ENCODE results near the gene SLC16A3. TPM values are rescaled to one million over a fixed set of nuclear protein-coding genes. Genes with fewer than 3 reads are reported as not detected.

The SLC16A3 gene
- total and polyA plus RNA-seq, 2 donors = 29.9 to 65.5 TPM

GRCh38 chr17:82232876-82233785 lies 4.3 kb downstream of the SLC16A3 start:
- Histone ChIP-seq H3K27ac (ENCODE audit: low read depth) (no peak overlapping the region), H3K4me3 (ENCODE audit: low read depth, low read length) (no peak overlapping the region), H3K4me1 (ENCODE audit: insufficient read depth) (no peaks in the 10 kb centered on the region), H3K36me3 (ENCODE audit: insufficient read depth) (no peaks in the 10 kb centered on the region)
- WGBS = 76% methylated on average over 21 of the region's 21 CpGs
- no peak for DNase-seq (ENCODE audit: extremely low spot score)

GRCh38 chr17:82234211-82235055 lies 5.6 kb downstream of the SLC16A3 start:
- no peak overlapping the region for H3K4me3 ChIP-seq (ENCODE audit: low read depth, low read length)
- 54% methylated on average over 26 of the region's 26 CpGs for WGBS
- no peaks in the 10 kb centered on the region for H3K36me3 ChIP-seq (ENCODE audit: insufficient read depth)
- H3K27ac ChIP-seq (ENCODE audit: low read depth) = peak overlapping the region; percentile 31
- H3K4me1 ChIP-seq (ENCODE audit: insufficient read depth) = no peaks in the 10 kb centered on the region
- DNase-seq (ENCODE audit: extremely low spot score) = no peak

- Histone ChIP-seq H3K27ac (ENCODE audit: low read depth) (no peak overlapping the region), H3K4me1 (ENCODE audit: insufficient read depth) (no peaks in the 10 kb centered on the region), H3K36me3 (ENCODE audit: insufficient read depth) (no peaks in the 10 kb centered on the region), H3K4me3 (ENCODE audit: low read depth, low read length) (no peak overlapping the region)
- DNase-seq (ENCODE audit: extremely low spot score) = no peak
- 78% methylated on average over 19 of the region's 19 CpGs for WGBS
These were observed 6.4 kb downstream of the SLC16A3 start for GRCh38 chr17:82235056-82235774.

DNA sequence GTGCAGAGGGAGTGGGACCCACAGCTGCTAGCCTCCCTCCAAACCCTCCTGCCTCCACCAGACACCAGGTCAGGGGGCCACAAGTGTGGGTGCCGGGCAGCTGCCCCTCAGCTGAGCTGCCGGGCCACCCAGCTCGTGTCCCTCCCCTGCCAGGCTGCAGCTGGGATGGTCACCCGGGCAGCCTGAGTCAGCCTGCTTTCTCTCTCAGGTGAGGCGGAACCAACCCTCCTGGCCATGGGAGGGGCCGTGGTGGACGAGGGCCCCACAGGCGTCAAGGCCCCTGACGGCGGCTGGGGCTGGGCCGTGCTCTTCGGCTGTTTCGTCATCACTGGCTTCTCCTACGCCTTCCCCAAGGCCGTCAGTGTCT lies 6.9 kb downstream of the SLC16A3 start:
- WGBS = 72% methylated on average over 15 of the region's 15 CpGs
- H3K4me3 ChIP-seq (ENCODE audit: low read depth, low read length) = no peak overlapping the region
- H3K27ac ChIP-seq (ENCODE audit: low read depth) = no peak overlapping the region
- no peak for DNase-seq (ENCODE audit: extremely low spot score)
- H3K4me1 ChIP-seq (ENCODE audit: insufficient read depth) = no peaks in the 10 kb centered on the region
- no peaks in the 10 kb centered on the region for H3K36me3 ChIP-seq (ENCODE audit: insufficient read depth)

DNA sequence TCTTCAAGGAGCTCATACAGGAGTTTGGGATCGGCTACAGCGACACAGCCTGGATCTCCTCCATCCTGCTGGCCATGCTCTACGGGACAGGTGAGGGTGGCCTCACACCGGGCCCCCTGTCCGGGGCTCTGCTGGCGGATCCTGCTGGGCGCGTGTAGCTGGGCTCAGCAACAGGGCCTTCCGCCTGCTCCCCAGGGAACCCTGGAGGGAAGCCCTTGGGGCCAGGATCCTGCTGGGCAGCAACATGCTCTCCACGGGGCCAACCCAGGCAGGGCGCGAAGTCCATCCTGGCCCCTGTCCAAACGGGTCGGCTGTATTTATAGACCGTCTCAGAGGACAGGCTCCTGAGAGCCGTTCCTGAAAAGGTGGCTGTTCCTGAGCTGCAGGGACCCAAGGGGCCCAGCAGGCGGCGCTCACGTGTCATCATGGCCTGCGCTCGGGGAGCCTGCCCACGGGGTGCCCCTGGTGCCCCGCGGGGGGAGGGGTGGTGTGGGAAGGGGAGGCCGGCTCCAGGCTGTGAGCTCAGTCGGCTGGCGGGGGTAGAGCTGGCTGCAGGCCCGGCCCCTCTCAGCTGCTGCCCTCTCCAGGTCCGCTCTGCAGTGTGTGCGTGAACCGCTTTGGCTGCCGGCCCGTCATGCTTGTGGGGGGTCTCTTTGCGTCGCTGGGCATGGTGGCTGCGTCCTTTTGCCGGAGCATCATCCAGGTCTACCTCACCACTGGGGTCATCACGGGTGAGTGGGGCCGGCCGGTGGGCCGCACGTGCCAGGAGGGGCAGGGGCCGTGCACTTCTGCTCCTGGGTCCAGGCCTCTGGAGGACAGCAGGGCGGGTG lies 7.5 kb downstream of the SLC16A3 start:
- DNase-seq (ENCODE audit: extremely low spot score) = no peak
- Histone ChIP-seq H3K4me1 (ENCODE audit: insufficient read depth) (no peaks in the 10 kb centered on the region), H3K27ac (ENCODE audit: low read depth) (no peak overlapping the region), H3K36me3 (ENCODE audit: insufficient read depth) (no peaks in the 10 kb centered on the region), H3K4me3 (ENCODE audit: low read depth, low read length) (no peak overlapping the region)
- whole genome bisulfite sequencing = 43% methylated on average over 44 of the region's 44 CpGs

- WGBS = 95% methylated on average over 59 of the region's 59 CpGs
- Histone ChIP-seq H3K27ac (ENCODE audit: low read depth) (no peak overlapping the region), H3K4me3 (ENCODE audit: low read depth, low read length) (no peak overlapping the region), H3K4me1 (ENCODE audit: insufficient read depth) (no peaks in the 10 kb centered on the region), H3K36me3 (ENCODE audit: insufficient read depth) (no peaks in the 10 kb centered on the region)
- DNase-seq (ENCODE audit: extremely low spot score) = no peak
These were observed 8.4 kb downstream of the SLC16A3 start for GRCh38 chr17:82237083-82237745.

- 74% methylated on average over 34 of the region's 34 CpGs for WGBS
These were observed 9.1 kb downstream of the SLC16A3 start for GRCh38 chr17:82237746-82238471.

GRCh38 chr17:82238472-82239201 lies 9.8 kb downstream of the SLC16A3 start:
- DNase-seq (ENCODE audit: extremely low spot score) = no peak
- no peak overlapping the region for H3K4me3 ChIP-seq (ENCODE audit: low read depth, low read length)
- H3K27ac ChIP-seq (ENCODE audit: low read depth) = peak overlapping the region; percentile 31
- H3K4me1 ChIP-seq (ENCODE audit: insufficient read depth) = no peaks in the 10 kb centered on the region
- no peaks in the 10 kb centered on the region for H3K36me3 ChIP-seq (ENCODE audit: insufficient read depth)
- WGBS = 48% methylated on average over 33 of the region's 33 CpGs

More at GRCh38 chr17:82237746-82238471, 9.1 kb downstream of the SLC16A3 start:
- H3K36me3 ChIP-seq (ENCODE audit: insufficient read depth) = no peaks in the 10 kb centered on the region
- no peak overlapping the region for H3K4me3 ChIP-seq (ENCODE audit: low read depth, low read length)
- no peak overlapping the region for H3K27ac ChIP-seq (ENCODE audit: low read depth)
- no peaks in the 10 kb centered on the region for H3K4me1 ChIP-seq (ENCODE audit: insufficient read depth)
- DNase-seq (ENCODE audit: extremely low spot score) = no peak

GRCh38 chr17:82239401-82239925 lies 10.6 kb downstream of the SLC16A3 start:
- peaks cover 1% of the 10 kb centered on the region for H3K36me3 ChIP-seq (ENCODE audit: insufficient read depth)
- DNase-seq (ENCODE audit: extremely low spot score) = no peak
- no peaks in the 10 kb centered on the region for H3K4me1 ChIP-seq (ENCODE audit: insufficient read depth)
- WGBS = 80% methylated on average over 17 of the region's 17 CpGs
- H3K4me3 ChIP-seq (ENCODE audit: low read depth, low read length) = no peak overlapping the region
- H3K27ac ChIP-seq (ENCODE audit: low read depth) = no peak overlapping the region

GRCh38 chr17:82239926-82240505 lies 11.2 kb downstream of the SLC16A3 start:
- Histone ChIP-seq H3K4me1 (ENCODE audit: insufficient read depth) (no peaks in the 10 kb centered on the region), H3K4me3 (ENCODE audit: low read depth, low read length) (no peak overlapping the region), H3K27ac (ENCODE audit: low read depth) (no peak overlapping the region), H3K36me3 (ENCODE audit: insufficient read depth) (peaks cover 7% of the 10 kb centered on the region)
- DNase-seq (ENCODE audit: extremely low spot score) = no peak
- 76% methylated on average over 22 of the region's 22 CpGs for WGBS
